Forelimb muscle (tissue), 1 donor: ENCODE results near the gene HSD17B11. TPM values are rescaled to one million over a fixed set of nuclear protein-coding genes. Genes with fewer than 3 reads are reported as not detected.
"Not testable (repeated sequence)": the region's sequence is repeated elsewhere in the genome, so short reads cannot be mapped to it uniquely, and the experiment has no call there.

Source experiments
- DNase-seq: peaks from one replicate; pipeline ENCODE4 v3.0.0-alpha.2; 2013; ENCODE audit warnings: low read depth
- polyA plus RNA-seq: library from polyadenylated mRNA; unstranded; fragments of 120-200 nt; gene quantifications from one replicate; pipeline ENCODE4 v1.2.1, GENCODE V29; 2013; ENCODE audit not compliant: insufficient read length

HSD17B11 gene
- polyA plus RNA-seq, 1 donor = 18.7 TPM

DNA sequence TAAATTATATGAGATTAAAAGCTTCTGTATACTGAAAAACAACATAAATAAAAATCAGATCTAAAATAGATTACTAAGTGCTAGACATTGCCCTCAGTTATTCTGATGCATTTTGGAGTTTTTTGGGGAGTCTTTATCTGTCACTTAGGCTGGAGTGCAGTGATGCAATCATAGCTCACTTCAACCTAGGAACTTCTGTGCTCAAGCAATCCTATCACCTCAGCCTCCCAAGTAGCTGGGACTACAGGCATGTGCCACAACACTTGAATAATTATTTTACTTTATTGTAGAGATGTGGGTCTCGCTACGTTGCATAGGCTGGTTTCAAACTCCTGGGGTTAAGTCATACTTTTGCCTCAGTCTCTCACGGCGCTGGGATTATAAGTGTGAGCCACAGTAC lies 31.7 kb downstream of the HSD17B11 start:
- no peak for DNase-seq

DNA sequence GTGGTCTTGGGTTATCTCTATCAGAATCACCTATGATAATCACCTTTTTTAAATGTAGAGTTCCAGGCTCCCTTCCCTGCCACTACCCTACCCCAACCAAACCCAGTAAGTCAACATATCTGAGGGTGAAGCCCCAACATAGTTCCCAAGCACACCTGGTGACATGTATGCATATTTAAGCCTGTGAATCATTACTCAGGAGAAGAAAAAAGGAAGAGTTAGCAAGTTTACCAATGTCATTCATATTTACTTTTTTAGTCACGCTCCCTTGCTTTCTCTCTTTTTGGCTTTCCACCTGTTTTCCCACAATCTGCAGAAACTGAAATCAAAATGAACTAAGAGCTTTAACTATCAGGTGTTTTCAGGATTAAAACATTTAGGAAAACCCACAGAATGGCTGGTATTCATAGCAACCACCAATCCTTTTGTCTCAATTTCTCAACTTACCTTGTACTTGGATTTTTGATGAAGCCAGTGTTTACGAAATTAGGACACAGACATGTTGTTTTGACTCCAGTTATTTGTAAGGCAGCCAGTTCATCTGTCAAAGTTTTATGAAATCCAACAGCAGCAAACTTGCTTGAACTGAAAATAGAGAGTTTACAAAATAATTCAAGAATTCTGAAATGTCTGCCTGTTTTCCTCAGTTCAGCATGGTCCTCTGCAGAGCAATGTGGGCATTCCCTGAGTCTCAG lies 34.0 kb downstream of the HSD17B11 start:
- DNase-seq = no peak

DNA sequence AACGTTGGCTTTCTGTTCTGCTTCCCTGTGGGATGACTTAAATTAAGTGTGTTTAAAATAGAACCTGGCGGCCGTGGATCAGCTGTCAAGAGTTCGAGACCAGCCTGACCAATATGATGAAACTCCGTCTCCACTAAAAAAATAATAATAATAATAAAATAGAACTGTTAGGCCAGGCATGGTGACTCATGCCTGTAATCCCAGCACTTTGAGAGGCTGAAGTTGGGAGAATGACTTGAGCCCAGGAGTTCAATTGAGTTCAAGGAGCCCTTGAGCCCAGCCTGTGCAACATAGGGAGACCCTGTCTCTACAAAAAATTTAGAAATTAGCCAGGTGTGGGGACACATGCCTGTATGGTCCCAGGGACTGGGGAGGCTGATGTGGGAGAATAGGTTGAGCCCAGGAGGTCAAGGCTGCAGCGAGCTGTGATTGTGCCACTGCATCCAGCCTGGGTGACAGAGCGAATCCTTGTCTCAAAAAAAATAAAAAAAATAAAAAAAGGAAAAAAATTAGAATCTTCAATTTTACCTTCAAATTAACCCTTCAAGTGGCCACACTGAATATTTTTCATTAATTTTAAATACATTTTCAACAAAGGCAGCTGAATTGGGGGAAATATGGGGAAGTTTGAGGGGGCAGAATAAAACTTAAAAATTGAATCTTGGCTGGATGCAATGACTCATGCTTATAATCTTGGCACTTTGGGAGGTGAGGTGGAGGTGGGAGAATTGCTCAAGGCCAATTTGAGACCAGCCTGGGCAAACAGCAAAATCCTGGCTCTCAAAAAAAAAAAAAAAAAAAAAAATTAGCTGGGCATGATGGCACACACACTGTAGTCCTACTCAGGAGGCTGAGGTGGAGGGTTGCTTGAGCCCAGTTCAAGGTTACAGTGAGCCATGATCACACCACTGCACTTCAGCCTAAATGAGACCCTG lies 36.6 kb downstream of the HSD17B11 start:
- no peak for DNase-seq

GRCh38 chr4:87353592-87353991 lies 37.4 kb downstream of the HSD17B11 start:
- DNase-seq = no peak

DNA sequence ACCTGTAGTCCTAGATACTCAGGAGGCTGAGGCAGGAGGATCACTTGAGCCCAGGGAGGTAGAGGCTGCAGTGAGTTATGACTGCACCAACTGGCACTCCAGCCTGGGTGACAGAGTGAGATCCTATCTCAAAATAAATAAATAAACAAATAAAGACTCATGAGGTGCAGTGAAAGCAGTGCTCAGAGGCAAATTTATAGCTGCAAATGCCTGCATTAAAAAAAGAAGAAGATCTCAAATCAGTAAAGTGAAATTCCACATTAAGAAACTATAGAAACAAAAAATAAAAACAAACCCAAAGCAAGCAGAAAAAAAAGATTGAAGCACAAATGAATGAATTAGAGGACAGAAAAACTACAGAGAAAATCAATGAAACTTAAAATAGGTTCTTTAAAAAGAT lies 45.8 kb downstream of the HSD17B11 start:
- no peak for DNase-seq

DNA sequence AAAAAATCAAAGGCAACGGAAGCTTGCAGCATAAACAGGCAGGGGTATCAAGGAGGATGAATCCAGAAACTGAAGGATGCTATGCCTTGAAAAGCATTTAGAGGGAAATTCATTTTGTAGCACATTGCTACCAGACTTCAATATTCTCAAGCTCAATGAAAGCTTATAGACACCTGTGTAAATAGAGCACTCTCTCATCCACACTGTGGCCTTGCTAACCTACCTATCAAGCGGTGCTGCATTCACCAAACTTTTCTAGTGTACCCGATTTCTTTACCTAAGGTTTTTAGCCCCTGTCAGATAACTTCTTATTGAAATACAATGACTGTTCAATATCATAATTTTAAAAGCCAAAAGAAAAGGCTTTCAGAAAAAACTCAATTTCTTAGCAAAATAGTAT lies 48.1 kb downstream of the HSD17B11 start:
- no peak for DNase-seq

GRCh38 chr4:87341954-87342635 lies 48.9 kb downstream of the HSD17B11 start:
- DNase-seq = not testable (repeated sequence)

GRCh38 chr4:87339440-87339839 lies 51.5 kb downstream of the HSD17B11 start:
- DNase-seq = no peak

- DNase-seq = no peak
Observed at GRCh38 chr4:87337361-87337760, 53.6 kb downstream of the HSD17B11 start.

DNA sequence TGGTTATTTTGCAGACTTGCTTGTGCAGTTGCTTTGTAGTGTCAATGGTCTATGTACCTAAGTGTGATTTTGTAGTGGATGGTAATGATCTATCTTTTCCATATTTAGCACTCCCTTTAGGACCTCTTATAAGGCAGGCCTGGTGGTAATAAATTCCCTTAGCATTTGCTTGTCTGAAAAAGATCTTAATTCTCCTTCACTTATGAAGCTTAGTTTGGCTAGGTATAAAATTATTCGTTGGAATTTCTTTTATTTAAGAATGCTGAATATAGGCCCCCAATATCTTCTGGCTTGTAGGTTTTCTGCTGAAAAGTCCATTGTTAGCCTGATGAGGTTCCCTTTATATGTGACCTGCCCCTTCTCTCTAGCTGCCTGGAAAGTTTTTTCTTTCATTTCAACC lies 57.7 kb downstream of the HSD17B11 start:
- no peak for DNase-seq

- DNase-seq = no peak
Observed at GRCh38 chr4:87330761-87331160, 60.2 kb downstream of the HSD17B11 start.

DNA sequence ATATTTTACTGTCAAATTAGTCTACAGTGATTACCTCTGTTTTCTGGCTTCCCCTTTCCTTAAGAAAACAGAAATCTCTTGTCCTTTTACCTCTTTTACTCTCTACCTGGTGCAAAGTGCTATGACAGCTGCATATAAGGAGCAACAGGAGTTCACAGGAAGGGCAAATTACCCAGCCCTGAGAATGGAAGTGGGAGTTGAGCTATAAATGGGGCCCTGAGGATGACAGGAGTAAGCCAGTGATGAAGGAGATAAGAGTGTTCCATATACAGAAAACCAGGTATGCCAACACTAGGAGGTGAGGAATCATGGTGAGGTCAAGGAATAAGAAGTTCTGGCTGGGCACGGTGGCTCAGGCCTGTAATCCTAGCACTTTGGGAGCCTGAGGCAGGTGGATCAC lies 63.9 kb downstream of the HSD17B11 start:
- no peak for DNase-seq

DNA sequence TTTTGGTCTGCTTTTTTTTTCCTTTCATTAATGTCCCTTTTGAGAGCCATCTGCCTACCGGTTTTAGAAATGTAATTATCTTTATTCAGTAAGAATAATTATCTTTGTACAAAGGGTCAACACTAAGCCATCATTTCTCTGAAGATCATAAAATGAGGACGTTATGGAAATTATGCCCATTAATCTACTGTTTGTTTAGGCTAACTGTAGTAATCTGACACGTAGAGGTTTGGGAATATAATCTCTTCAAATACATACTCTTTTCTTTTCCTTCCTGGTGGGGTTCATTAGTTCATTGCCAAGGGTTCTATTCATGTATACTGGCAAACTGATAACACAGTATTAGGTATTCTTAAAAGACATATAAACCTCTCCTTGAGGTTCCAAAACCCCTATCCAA lies 64.5 kb downstream of the HSD17B11 start:
- no peak for DNase-seq

DNA sequence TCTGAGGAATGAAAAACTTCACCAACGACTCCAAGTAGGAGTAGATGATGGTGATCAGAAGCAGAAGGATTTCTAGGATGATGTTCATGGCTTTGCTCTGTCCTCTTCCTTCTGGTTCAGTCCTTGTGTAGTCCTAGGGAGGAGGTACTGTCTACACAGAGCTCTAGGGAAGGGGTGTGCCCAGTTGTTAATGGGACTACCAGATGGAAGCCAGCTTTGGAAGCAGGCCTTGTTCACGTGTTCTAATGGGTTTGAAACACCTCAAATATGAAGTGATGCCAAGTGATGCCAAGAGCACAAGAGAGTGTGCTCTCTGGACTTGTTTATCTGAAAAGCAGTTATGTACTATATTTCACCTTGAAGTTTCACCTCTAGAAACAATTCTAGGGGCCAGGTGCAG lies 68.2 kb downstream of the HSD17B11 start, which contains the start of gene HSD17B13:
TSS of gene HSD17B13 (minus strand) at position 129 of the 400 bp plus-strand sequence. CDS start at position 88, 41 bp downstream.
- DNase-seq = no peak

DNA sequence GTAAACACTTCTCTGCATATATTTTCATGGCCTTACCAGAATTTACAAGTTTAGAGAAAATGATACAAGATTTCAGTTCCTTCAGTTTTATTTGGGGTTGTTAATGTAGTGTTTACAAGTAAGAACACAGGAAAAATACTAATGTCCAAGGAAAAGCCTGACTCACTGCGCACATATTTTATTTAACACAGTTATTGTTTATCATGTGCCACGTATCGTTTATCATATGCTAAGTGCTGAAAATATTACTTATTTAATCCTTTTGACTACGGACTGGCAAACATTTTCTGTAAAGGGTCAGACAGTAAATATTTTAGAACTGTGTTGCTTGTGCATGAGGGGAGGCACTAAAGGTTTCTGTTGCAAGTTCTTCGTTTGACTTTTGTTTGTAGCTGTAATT lies 69.1 kb downstream of the HSD17B11 start:
- no peak for DNase-seq

DNA sequence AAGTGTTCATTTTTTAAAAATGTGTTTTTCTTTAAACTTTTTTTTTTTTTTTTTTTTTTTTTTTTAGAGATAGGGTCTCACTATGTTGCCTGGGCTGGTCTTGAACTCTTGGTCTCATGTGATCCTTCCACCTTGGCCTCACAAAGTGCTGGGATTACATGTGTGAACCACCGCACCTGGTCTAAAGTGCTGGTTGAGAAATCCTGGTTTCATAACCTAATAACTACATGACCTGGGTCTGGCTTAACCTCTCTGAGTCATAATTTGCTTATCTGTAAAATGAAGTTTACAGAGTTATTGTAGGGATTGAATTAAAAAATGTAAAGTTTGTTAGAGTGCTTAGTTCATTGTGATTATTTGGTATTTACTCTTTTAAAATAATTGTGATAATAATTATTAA lies 73.5 kb downstream of the HSD17B11 start:
- DNase-seq = no peak

GRCh38 chr4:87316961-87317360 lies 74.0 kb downstream of the HSD17B11 start:
- no peak for DNase-seq

GRCh38 chr4:87315000-87315399 lies 76.0 kb downstream of the HSD17B11 start:
- not testable (repeated sequence) for DNase-seq

- no peak for DNase-seq
Observed at GRCh38 chr4:87313756-87314155, 77.2 kb downstream of the HSD17B11 start.

DNA sequence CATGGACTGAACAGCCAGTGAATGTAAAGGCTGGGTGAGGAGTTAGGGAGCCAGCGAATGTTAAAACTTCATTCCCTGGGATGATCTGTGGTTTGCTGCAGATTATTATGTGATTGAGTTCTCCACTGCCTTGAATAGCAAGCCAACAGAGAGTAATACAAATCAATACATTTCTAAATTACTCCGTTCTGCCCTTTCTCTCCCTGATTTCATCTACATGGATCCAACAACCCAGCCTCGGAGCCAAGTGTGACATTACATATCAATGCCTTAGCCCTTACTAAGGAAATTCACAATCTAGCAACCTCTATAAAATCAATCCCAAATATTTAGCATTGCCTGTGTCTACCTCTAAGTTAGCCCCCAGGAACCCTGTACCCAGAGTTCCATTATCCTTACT lies 79.3 kb downstream of the HSD17B11 start:
- DNase-seq = no peak

- no peak for DNase-seq
Observed at GRCh38 chr4:87310691-87311335, 80.2 kb downstream of the HSD17B11 start.

- DNase-seq = no peak
Observed at GRCh38 chr4:87309625-87310024, 81.4 kb downstream of the HSD17B11 start.
